ENCODE data around the gene EMD.
"Not testable (repeated sequence)": the region's sequence is repeated elsewhere in the genome, so short reads cannot be mapped to it uniquely, and the experiment has no call there.

The EMD gene

GRCh38 chrX:154397888-154398667 lies 19.0 kb downstream of the EMD start, which contains the start of gene RPL10:
Gene RPL10 (plus strand): TSS chrX:154398377. CDS start chrX:154398520, 143 bp downstream.
- peak; percentile 52 to 79 (median 72) for DNase-seq

- peak; percentile 44 to 76 (median 66) for DNase-seq
These were observed 19.8 kb downstream of the EMD start for GRCh38 chrX:154398668-154399526.

- no peak for DNase-seq
These were observed 20.7 kb downstream of the EMD start for GRCh38 chrX:154399527-154400368.

GRCh38 chrX:154400369-154400817 lies 21.3 kb downstream of the EMD start:
- not testable (repeated sequence) for DNase-seq

- DNase-seq, result no peak
These were observed 22.1 kb downstream of the EMD start for GRCh38 chrX:154401045-154401799.

- DNase-seq, result no peak
These were observed 23.0 kb downstream of the EMD start for GRCh38 chrX:154401918-154402621.

GRCh38 chrX:154402622-154403127 lies 23.6 kb downstream of the EMD start:
- DNase-seq, result no peak

- DNase-seq, result no peak
These were observed 24.1 kb downstream of the EMD start for GRCh38 chrX:154403192-154403591.

- DNase-seq, result no peak
These were observed 24.8 kb downstream of the EMD start for GRCh38 chrX:154403858-154404257.

- no peak for DNase-seq
These were observed 25.6 kb downstream of the EMD start for GRCh38 chrX:154404625-154405192.

GRCh38 chrX:154408659-154409221 lies 29.6 kb downstream of the EMD start:
- no peak for DNase-seq

- DNase-seq, result no peak
These were observed 30.3 kb downstream of the EMD start, which contains the start of gene DNASE1L1 for GRCh38 chrX:154409222-154409871. Gene DNASE1L1 (minus strand): TSS chrX:154409254. CDS start chrX:154405568, 3,686 bp downstream.

- DNase-seq, result peak in 1 of 4 experiments; percentile 26
These were observed 32.9 kb downstream of the EMD start for GRCh38 chrX:154411981-154412340.

- DNase-seq, result no peak
These were observed 33.4 kb downstream of the EMD start for GRCh38 chrX:154412468-154412867.

GRCh38 chrX:154413142-154413541 lies 34.0 kb downstream of the EMD start:
- DNase-seq, result no peak

GRCh38 chrX:154417157-154417556 lies 38.1 kb downstream of the EMD start:
- DNase-seq, result no peak

GRCh38 chrX:154419189-154419588 lies 40.1 kb downstream of the EMD start:
- no peak for DNase-seq

GRCh38 chrX:154419688-154420401 lies 40.8 kb downstream of the EMD start:
- no peak for DNase-seq

GRCh38 chrX:154420402-154420756 lies 41.3 kb downstream of the EMD start:
- DNase-seq, result no peak

Measured in activated naive CD4-positive, alpha-beta T cell (primary cell).